K562 (cell line): Measurements from ENCODE around the gene ABITRAM. TPM values are rescaled to one million over a fixed set of nuclear protein-coding genes. Genes with fewer than 3 reads are reported as not detected.

Experiments used
- ATAC-seq: fragments of 200-7000 bp; cut with Tn5 transposase; 3 replicates; pipeline ENCODE4 v1.9.1; 2020; ENCODE audit warnings: moderate library complexity
- BruUV-seq: library from RNA; stranded (reverse); fragments of 400-500 nt; replicated peaks from 2 replicates; lab custom pipeline; 2021; lab: Mats Ljungman, UMichigan
- CTCF ChIA-PET: fragments of 300-600 bp; formaldehyde crosslinking; extraction: SDS; loops from one replicate; lab custom pipeline; 2021; ENCODE audit warnings: low intra/inter-chr PET ratio; lab: Yijun Ruan, JAX
- POLR2A ChIA-PET: fragments of 300-600, 350-650 bp; sonication (Branson Sonifier 250); formaldehyde crosslinking; extraction: SDS; loops from one replicate; lab custom pipeline; 2021; ENCODE audit warnings: antibody characterized with exemption, inconsistent platforms; lab: Yijun Ruan, JAX
- DNase-seq, 4 experiments: peaks; one replicate each; pipeline versions ENCODE4 v3.0.0 to v3.0.0-alpha.2; 2011 to 2018; ENCODE audit warnings: low spot score in 3 of 4, mixed read lengths in 3 of 4; ENCODE audit errors: extremely low read depth in 1 of 4
- FAIRE-seq: peaks from 2 replicates; lab custom pipeline; 2011; peaks lifted over from hg19 to GRCh38; lab: Jason Lieb, UNC
- H2AFZ ChIP-seq: 2 replicates; pipeline ENCODE4 v1.6.0; 2011; ENCODE audit warnings: low read depth, low read length, control low read depth, inconsistent platforms
- H3K27ac ChIP-seq: fragments of 200-600 bp; 3 replicates; pipeline ENCODE4 v1.8.0; 2011; ENCODE audit warnings: low read depth, mild to moderate bottlenecking, control low read depth, inconsistent platforms, low read length, moderate library complexity, mixed read lengths; ENCODE audit errors: extremely low read depth
- H3K27me3 ChIP-seq, 2 experiments: fragments of 300-600 bp in 1 of 2; 2 replicates in 1 of 2; 3 replicates in 1 of 2; pipeline versions ENCODE4 v1.6.0 to v1.8.0; 2011; ENCODE audit warnings: inconsistent platforms in 2 of 2, low read length in 2 of 2, mild to moderate bottlenecking in 1 of 2, mixed read lengths in 1 of 2, moderate library complexity in 1 of 2; ENCODE audit not compliant: control insufficient read depth in 2 of 2, insufficient read depth in 2 of 2
- H3K36me3 ChIP-seq: fragments of 300-600 bp; 3 replicates; pipeline ENCODE4 v1.8.0; 2011; ENCODE audit warnings: mild to moderate bottlenecking, low read length, inconsistent platforms; ENCODE audit not compliant: control insufficient read depth, insufficient read depth
- H3K4me1 ChIP-seq, 2 experiments: fragments of 200-600 bp in 1 of 2; replicated peaks in 1 of 2; 2 replicates in 1 of 2; 3 replicates in 1 of 2; pipeline versions ENCODE4 v1.5.1 to v1.8.0; 2011; ENCODE audit warnings: inconsistent platforms in 2 of 2, low read length in 2 of 2, mild to moderate bottlenecking in 1 of 2, mixed read lengths in 1 of 2, moderate library complexity in 1 of 2; ENCODE audit not compliant: control insufficient read depth in 2 of 2, insufficient read depth in 2 of 2
- H3K4me2 ChIP-seq: 2 replicates; pipeline ENCODE4 v1.6.1; 2011; ENCODE audit warnings: low read length, control low read depth, inconsistent platforms, mixed read lengths; ENCODE audit not compliant: insufficient read depth
- H3K4me3 ChIP-seq: fragments of 200-600 bp; sonication (generic), shearing (Covaris generic); 2 replicates; pipeline ENCODE4 v1.5.1; 2016; ENCODE audit warnings: control low read depth, inconsistent platforms
- H3K79me2 ChIP-seq: fragments of 200-600 bp; 3 replicates; pipeline ENCODE4 v1.8.0; 2011; ENCODE audit warnings: low read length, inconsistent platforms; ENCODE audit not compliant: control insufficient read depth, insufficient read depth
- H3K9ac ChIP-seq, 2 experiments: 2 replicates each; pipeline versions ENCODE4 v1.6.0 to v1.6.1; 2011; ENCODE audit warnings: low read depth in 2 of 2, low read length in 2 of 2, control low read depth in 1 of 2, inconsistent platforms in 1 of 2, mild to moderate bottlenecking in 1 of 2, mixed read lengths in 1 of 2; ENCODE audit not compliant: insufficient read depth in 1 of 2
- H3K9me1 ChIP-seq: one replicate; pipeline ENCODE4 v1.6.0; 2011; ENCODE audit warnings: inconsistent platforms, mild to moderate bottlenecking, low read length, moderate library complexity; ENCODE audit not compliant: control insufficient read depth, insufficient read depth
- H3K9me3 ChIP-seq: replicated peaks from 2 replicates; pipeline ENCODE4 v1.5.1; 2011; ENCODE audit warnings: low read depth, low read length, inconsistent platforms; ENCODE audit not compliant: control insufficient read depth, insufficient read depth
- H4K20me1 ChIP-seq: replicated peaks from 2 replicates; pipeline ENCODE4 v1.6.1; 2011; ENCODE audit warnings: low read length, inconsistent platforms, mixed read lengths; ENCODE audit not compliant: control insufficient read depth, insufficient read depth
- CBX1 ChIP-seq: sonication (generic); IDR thresholded peaks from 2 replicates; pipeline ENCODE4 v1.6.1; 2016; ENCODE audit warnings: antibody characterized with exemption, low read depth, mild to moderate bottlenecking
- CREB1 ChIP-seq, 2 experiments: sonication (generic) in 1 of 2; formaldehyde crosslinking in 1 of 2; IDR thresholded peaks; 2 replicates each; pipeline versions ENCODE4 v1.6.1 to v1.8.0; 2012 to 2022; ENCODE audit warnings: inconsistent platforms in 1 of 2, mild to moderate bottlenecking in 1 of 2, missing genetic modification reagents in 1 of 2, moderate library complexity in 1 of 2
- CREM ChIP-seq: IDR thresholded peaks from 2 replicates; pipeline ENCODE4 v1.6.1; 2014; ENCODE audit warnings: antibody characterized with exemption, low read depth
- ETS2 ChIP-seq: IDR thresholded peaks from 2 replicates; pipeline ENCODE4 v1.6.1; 2016; ENCODE audit warnings: borderline replicate concordance, missing genetic modification characterization, mild to moderate bottlenecking, moderate library complexity, missing compliant biosample characterization; ENCODE audit not compliant: poor library complexity, severe bottlenecking
- FOXA1 ChIP-seq: fragments of 450-650 bp; IDR thresholded peaks from 2 replicates; pipeline ENCODE4 v1.6.1; 2016; ENCODE audit warnings: mild to moderate bottlenecking, borderline replicate concordance
- HLTF ChIP-seq: fragments of 450-650 bp; IDR thresholded peaks from 2 replicates; pipeline ENCODE4 v1.6.1; 2016
- ILF3 ChIP-seq: fragments of 450-650 bp; IDR thresholded peaks from 2 replicates; pipeline ENCODE4 v1.6.1; 2018; ENCODE audit warnings: antibody characterized with exemption, mild to moderate bottlenecking, moderate library complexity, borderline replicate concordance
- LCOR ChIP-seq: sonication (generic); formaldehyde crosslinking; IDR thresholded peaks from 2 replicates; pipeline ENCODE4 v1.8.0; 2022; ENCODE audit warnings: mild to moderate bottlenecking, missing genetic modification reagents
- MTA1 ChIP-seq: fragments of 450-650 bp; IDR thresholded peaks from 2 replicates; pipeline ENCODE4 v1.6.1; 2017; ENCODE audit warnings: borderline replicate concordance
- PHF8 ChIP-seq: fragments of 200-600 bp; sonication (generic); IDR thresholded peaks from 2 replicates; pipeline ENCODE4 v1.6.1; 2012; ENCODE audit warnings: mixed run types, mild to moderate bottlenecking, inconsistent platforms, low read length, moderate library complexity, borderline replicate concordance
- PRPF4 ChIP-seq: fragments of 200-400 bp; formaldehyde crosslinking; IDR thresholded peaks from one replicate; pipeline ENCODE4 v1.6.1; 2017; ENCODE audit warnings: low read length, low read depth, mild to moderate bottlenecking; ENCODE audit not compliant: insufficient read depth, poor library complexity, severe bottlenecking
- TARDBP ChIP-seq: fragments of 450-650 bp; IDR thresholded peaks from 2 replicates; pipeline ENCODE4 v1.6.1; 2016
- ZFP30 ChIP-seq: fragments of 250-450 bp; sonication (Bioruptor Pico); IDR thresholded peaks from 2 replicates; pipeline ENCODE4 v1.8.0; 2022; ENCODE audit warnings: moderate library complexity, mild to moderate bottlenecking, inconsistent platforms, borderline replicate concordance
- WGBS: fragments of 100-300 bp; shearing (Covaris generic); methylation state at CpG from one replicate; pipeline ENCODE4 v1.1.6; 2016; ENCODE audit warnings: low coverage, mixed read lengths; ENCODE audit not compliant: insufficient coverage; ENCODE audit errors: missing lambda C conversion rate; 5-methylcytosine and 5-hydroxymethylcytosine counted together
- in situ Hi-C: fragments of 300-500 bp; cut with MboI; formaldehyde crosslinking; loops from 4 replicates; pipeline ENCODE4 v1.15.0; 2018; ENCODE audit warnings: inconsistent platforms, mixed read lengths
- intact Hi-C: fragments of 100-400 bp; cut with micrococcal nuclease; formaldehyde crosslinking; loops from 2 replicates; pipeline ENCODE4 v1.14.2; 2022
- polyA plus RNA-seq, 8 experiments: library from polyadenylated mRNA; depleted of rRNA in 4 of 8; stranded (reverse) in 5 of 8; unstranded in 3 of 8; fragments of >200 nt; fragmentation: Nextera tagmentation in 2 of 8; fragmentation: Illumina TruSeq in 1 of 8; extraction: Ambion mirVana in 2 of 8; extraction: Trizol in 1 of 8; gene quantifications; 2 replicates each; pipeline versions ENCODE4 v1.2.1 to v1.2.3, GENCODE V29; 2011 to 2014; ENCODE audit warnings: inconsistent platforms in 1 of 8, missing spikeins in 1 of 8
- total RNA-seq, 7 experiments: library from RNA; depleted of rRNA in 6 of 7; stranded (reverse); fragments of >200 nt in 6 of 7; fragmentation: Illumina TruSeq in 2 of 7; extraction: Trizol in 2 of 7; gene quantifications; 2 replicates each; pipeline versions ENCODE4 v1.2.1 to v1.2.3, GENCODE V29; 2011 to 2021; ENCODE audit warnings: low replicate concordance in 1 of 7
- TF ChIP-seq, protein P1 (sequence below): fragments of 250-450 bp; sonication (Bioruptor Pico); IDR thresholded peaks from 2 replicates; pipeline ENCODE4 v1.8.0; 2022; ENCODE audit warnings: moderate library complexity, mild to moderate bottlenecking, inconsistent platforms
- TF ChIP-seq, protein P2 (sequence below): fragments of 250-450 bp; sonication (Bioruptor Pico); IDR thresholded peaks from 2 replicates; pipeline ENCODE4 v1.5.0; 2020; ENCODE audit warnings: mild to moderate bottlenecking, borderline replicate concordance
- TF ChIP-seq, protein P3 (sequence below): fragments of 250-450 bp; sonication (Bioruptor Pico); IDR thresholded peaks from 2 replicates; pipeline ENCODE4 v1.4.0; 2020; ENCODE audit warnings: mild to moderate bottlenecking, moderate library complexity

ABITRAM gene
- total and polyA plus RNA-seq, 9 of the 15 experiments (the other 6 are each of a cell fraction or from before 2014, with no cell fraction given) = 8.9 to 47.6 (median 28.4) TPM

DNA sequence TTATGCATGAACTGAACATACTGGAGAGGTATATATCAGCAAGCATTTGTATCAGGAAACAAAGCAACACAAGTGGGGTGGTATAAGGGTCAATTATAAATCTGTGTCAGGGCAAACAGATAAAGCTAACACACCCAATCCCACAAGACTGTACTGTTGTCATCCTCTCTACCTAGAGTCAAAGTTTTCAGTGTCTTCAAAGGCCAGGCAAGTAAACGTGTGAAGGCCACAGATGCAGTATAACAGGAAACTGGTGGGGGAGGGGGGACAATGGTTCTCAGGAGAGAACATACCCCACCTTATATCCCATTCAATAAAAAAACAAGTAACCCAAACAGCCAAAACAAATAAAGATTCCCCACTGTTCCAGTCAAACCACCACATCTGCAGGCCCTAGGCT lies 22.4 kb upstream of the ABITRAM start (continued):
- TF ChIP-seq ILF3 = no peak
- no peak for TF ChIP-seq HLTF
- TF ChIP-seq CREB1 (IDR thresholded peaks at IDR 0.05) = no peak
- TF ChIP-seq CREB1 (CRISPR knock-in tag; IDR thresholded peaks at IDR 0.05) = no peak
- TF ChIP-seq TARDBP = no peak
- TF ChIP-seq CREM = no peak
- no peak for TF ChIP-seq MTA1
- TF ChIP-seq, protein P1, sequence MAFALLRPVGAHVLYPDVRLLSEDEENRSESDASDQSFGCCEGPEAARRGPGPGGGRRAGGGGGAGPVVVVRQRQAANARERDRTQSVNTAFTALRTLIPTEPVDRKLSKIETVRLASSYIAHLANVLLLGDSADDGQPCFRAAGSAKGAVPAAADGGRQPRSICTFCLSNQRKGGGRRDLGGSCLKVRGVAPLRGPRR (CRISPR knock-in tag) = no peak

DNA sequence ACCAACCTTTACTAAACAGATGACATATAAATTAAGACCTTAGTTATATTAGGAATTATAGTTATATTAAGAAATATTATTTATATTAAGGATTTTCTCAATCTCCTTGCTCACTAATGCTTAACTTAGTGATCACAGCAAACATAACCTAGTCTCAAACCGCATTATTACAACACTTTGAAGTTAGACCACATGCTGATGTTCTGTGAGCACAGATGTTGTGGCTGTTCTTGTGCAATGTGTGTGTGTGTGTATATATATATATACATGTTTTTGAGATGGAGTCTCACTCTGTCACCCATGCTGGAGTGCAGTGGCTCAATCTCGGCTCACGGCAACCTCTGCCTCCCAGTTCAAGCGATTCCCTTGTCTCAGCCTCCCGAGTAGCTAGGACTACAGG lies 20.8 kb upstream of the ABITRAM start:
- DNase-seq (no peak), ATAC-seq (no peak), FAIRE-seq (no peak)
- no peaks in the 10 kb centered on the region for H3K9me1 ChIP-seq
- H3K79me2 ChIP-seq = no peaks in the 10 kb centered on the region
- H3K9ac ChIP-seq = no peak overlapping the region
- peaks cover 79% of the 10 kb centered on the region for H3K36me3 ChIP-seq
- no peaks in the 10 kb centered on the region for H3K9me3 ChIP-seq
- H3K27ac ChIP-seq = no peak overlapping the region
- no TSS peak for BruUV-seq
- POLR2A ChIA-PET = no interaction called here
- CTCF ChIA-PET = no interaction called here
- 90% methylated on average over 5 of the region's 5 CpGs for WGBS
- no peak overlapping the region for H3K4me3 ChIP-seq
- intact Hi-C loops = no loop called here
- no peak for TF ChIP-seq ETS2
- no peak for TF ChIP-seq LCOR (CRISPR knock-in tag)
- no peak for TF ChIP-seq PHF8
- no peak for TF ChIP-seq CBX1
- no peak for TF ChIP-seq FOXA1
- TF ChIP-seq PRPF4 = no peak
- TF ChIP-seq ZFP30 (CRISPR knock-in tag) = no peak
- TF ChIP-seq, protein P2, sequence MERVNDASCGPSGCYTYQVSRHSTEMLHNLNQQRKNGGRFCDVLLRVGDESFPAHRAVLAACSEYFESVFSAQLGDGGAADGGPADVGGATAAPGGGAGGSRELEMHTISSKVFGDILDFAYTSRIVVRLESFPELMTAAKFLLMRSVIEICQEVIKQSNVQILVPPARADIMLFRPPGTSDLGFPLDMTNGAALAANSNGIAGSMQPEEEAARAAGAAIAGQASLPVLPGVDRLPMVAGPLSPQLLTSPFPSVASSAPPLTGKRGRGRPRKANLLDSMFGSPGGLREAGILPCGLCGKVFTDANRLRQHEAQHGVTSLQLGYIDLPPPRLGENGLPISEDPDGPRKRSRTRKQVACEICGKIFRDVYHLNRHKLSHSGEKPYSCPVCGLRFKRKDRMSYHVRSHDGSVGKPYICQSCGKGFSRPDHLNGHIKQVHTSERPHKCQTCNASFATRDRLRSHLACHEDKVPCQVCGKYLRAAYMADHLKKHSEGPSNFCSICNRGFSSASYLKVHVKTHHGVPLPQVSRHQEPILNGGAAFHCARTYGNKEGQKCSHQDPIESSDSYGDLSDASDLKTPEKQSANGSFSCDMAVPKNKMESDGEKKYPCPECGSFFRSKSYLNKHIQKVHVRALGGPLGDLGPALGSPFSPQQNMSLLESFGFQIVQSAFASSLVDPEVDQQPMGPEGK (CRISPR knock-in tag) = no peak
- TF ChIP-seq, protein P3, sequence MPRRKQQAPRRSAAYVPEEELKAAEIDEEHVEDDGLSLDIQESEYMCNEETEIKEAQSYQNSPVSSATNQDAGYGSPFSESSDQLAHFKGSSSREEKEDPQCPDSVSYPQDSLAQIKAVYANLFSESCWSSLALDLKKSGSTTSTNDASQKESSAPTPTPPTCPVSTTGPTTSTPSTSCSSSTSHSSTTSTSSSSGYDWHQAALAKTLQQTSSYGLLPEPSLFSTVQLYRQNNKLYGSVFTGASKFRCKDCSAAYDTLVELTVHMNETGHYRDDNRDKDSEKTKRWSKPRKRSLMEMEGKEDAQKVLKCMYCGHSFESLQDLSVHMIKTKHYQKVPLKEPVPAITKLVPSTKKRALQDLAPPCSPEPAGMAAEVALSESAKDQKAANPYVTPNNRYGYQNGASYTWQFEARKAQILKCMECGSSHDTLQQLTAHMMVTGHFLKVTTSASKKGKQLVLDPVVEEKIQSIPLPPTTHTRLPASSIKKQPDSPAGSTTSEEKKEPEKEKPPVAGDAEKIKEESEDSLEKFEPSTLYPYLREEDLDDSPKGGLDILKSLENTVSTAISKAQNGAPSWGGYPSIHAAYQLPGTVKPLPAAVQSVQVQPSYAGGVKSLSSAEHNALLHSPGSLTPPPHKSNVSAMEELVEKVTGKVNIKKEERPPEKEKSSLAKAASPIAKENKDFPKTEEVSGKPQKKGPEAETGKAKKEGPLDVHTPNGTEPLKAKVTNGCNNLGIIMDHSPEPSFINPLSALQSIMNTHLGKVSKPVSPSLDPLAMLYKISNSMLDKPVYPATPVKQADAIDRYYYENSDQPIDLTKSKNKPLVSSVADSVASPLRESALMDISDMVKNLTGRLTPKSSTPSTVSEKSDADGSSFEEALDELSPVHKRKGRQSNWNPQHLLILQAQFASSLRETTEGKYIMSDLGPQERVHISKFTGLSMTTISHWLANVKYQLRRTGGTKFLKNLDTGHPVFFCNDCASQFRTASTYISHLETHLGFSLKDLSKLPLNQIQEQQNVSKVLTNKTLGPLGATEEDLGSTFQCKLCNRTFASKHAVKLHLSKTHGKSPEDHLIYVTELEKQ (CRISPR knock-in tag) = no peak
- in situ Hi-C loops = no loop called here
- H4K20me1 ChIP-seq = no peaks in the 10 kb centered on the region
- H3K4me2 ChIP-seq = no peak overlapping the region
- no peak overlapping the region for H2AFZ ChIP-seq
- no peaks in the 10 kb centered on the region for H3K4me1 ChIP-seq
- H3K27me3 ChIP-seq = no peaks in the 10 kb centered on the region
